PFSK-1 (cell line): ENCODE measurements around the gene BCAP31.

Experiments used
- POLR2AphosphoS5 ChIP-seq: IDR thresholded peaks from 2 replicates; pipeline ENCODE4 v1.6.1; 2012; ENCODE audit warnings: low read depth, mild to moderate bottlenecking, control low read depth, low read length, moderate library complexity
- TAF1 ChIP-seq: IDR thresholded peaks from 2 replicates; pipeline ENCODE4 v1.6.1; 2012; ENCODE audit warnings: low read length, control low read depth, borderline replicate concordance; ENCODE audit not compliant: insufficient read depth
- TF ChIP-seq, protein P1 (sequence below), 2 experiments: IDR thresholded peaks; 2 replicates each; pipeline versions ENCODE4 v1.6.1 to v1.8.0; 2011 to 2012; ENCODE audit warnings: low read depth in 2 of 2, low read length in 2 of 2, control low read depth in 1 of 2, inconsistent platforms in 1 of 2, mild to moderate bottlenecking in 1 of 2, moderate library complexity in 1 of 2; ENCODE audit not compliant: insufficient read depth in 1 of 2

DNA sequence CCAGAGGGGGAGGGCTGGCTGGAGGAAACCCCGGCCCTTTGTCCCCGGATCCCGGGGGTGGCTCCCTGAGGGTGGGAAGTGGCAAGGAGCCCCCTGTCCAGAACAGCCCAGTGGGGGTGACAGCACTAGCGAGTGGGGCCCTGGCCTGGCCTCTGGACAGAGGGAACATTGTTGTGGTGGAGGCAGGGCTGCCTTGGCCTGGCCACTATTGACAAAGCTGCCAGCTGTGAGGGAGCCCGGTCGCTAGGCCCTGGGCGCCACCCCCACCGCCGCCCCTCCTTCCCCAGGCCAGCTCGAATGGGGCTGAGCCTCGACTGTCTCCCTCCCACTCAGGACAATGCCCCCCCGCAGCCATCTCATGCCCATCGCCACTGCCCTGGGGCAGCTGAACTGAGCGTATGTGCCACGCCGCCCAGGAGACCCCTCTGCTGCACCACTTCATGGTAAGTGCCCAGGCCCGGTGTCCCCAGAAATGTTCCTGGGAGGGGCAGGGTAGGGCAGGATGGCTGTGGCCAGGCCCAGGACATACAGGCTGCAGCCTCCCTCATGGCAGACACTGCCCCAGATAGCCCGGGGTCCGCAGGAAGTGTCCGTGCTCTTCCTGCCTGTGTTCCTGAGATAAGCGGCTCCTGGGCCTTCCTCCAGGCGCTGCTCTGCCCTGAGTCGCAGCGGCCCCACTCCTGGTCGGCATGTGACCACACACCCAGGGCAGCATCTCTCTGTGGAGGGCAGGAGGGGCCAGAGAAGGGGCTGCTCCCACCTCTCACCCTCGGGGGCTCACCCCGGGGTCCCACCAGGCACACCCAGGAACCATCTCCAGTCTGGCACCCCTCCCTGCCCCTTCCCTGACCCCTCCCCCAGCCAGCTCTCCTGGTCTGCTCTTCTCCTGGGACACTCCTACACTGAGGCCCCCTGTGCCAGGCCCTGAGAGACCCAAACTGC is 41.2 kb upstream of the BCAP31 start:
- TF ChIP-seq POLR2AphosphoS5 = no peak
- TF ChIP-seq, protein P1, sequence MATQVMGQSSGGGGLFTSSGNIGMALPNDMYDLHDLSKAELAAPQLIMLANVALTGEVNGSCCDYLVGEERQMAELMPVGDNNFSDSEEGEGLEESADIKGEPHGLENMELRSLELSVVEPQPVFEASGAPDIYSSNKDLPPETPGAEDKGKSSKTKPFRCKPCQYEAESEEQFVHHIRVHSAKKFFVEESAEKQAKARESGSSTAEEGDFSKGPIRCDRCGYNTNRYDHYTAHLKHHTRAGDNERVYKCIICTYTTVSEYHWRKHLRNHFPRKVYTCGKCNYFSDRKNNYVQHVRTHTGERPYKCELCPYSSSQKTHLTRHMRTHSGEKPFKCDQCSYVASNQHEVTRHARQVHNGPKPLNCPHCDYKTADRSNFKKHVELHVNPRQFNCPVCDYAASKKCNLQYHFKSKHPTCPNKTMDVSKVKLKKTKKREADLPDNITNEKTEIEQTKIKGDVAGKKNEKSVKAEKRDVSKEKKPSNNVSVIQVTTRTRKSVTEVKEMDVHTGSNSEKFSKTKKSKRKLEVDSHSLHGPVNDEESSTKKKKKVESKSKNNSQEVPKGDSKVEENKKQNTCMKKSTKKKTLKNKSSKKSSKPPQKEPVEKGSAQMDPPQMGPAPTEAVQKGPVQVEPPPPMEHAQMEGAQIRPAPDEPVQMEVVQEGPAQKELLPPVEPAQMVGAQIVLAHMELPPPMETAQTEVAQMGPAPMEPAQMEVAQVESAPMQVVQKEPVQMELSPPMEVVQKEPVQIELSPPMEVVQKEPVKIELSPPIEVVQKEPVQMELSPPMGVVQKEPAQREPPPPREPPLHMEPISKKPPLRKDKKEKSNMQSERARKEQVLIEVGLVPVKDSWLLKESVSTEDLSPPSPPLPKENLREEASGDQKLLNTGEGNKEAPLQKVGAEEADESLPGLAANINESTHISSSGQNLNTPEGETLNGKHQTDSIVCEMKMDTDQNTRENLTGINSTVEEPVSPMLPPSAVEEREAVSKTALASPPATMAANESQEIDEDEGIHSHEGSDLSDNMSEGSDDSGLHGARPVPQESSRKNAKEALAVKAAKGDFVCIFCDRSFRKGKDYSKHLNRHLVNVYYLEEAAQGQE (IDR thresholded peaks at IDR 0.05; ENCODE audit: insufficient read depth in 1 of 2, low read depth in 2 of 2, low read length in 2 of 2) = no peak
- TF ChIP-seq TAF1 = no peak
